ENCODE data around the gene LHX3. TPM values are rescaled to one million over a fixed set of nuclear protein-coding genes. Genes with fewer than 3 reads are reported as not detected.

The LHX3 gene
- total and polyA plus RNA-seq, 2 of the 8 experiments (the other 6 are each of a cell fraction or from before 2014, with no cell fraction given) = 0.02 TPM; not detected in 1

DNA sequence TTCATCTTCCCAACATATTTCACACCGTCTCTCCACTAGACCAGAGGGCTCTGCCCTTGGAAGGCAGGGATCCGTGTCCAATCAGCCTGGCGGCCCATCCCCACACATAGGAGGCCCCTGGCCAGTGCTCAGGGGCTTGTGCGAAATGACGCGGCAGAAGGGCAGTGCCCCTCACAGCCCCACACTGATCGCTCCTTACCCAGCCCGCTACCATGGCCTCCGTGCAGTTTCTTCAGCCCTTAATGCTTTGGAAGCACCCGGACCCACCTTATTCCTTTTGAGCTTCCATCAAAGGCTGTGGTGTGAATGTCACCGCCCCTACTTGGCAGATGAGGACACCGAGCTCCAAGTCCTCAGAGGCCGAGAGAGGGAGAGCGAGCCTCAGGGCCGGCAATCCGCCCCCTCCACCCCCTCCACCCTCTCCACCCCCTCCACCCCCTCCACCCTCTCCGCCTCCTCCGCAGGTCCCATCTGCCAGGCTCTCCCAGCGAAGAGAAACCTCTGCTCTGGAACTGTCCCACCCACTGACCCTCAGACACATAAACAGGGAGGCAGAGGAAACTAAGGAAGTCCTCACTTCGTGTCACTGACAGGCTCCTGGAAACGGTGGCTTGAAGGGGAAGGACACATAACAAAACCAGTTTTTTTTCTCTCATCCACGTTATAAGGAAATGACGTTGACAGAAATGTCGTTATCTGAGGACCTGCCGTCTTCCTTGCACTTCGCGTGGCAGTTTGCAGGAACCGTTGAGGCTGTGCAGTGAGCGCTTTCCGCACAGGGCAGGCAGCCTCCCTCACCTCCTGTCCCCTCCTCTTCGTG, 26.8 kb upstream of the LHX3 start (continued):
- TF ChIP-seq CHD1 (IDR thresholded peaks at IDR 0.05; ENCODE audit: low read depth, low read length) = no peak

All from H1 (cell line).